Keratinocyte (primary cell): Measurements from ENCODE around the gene CALHM6.

Experiments used
- CTCF ChIP-seq, 3 experiments: IDR thresholded peaks in 1 of 3; conservative IDR thresholded peaks in 1 of 3; optimal IDR thresholded peaks in 1 of 3; 2 replicates in 2 of 3; 3 replicates in 1 of 3; pipeline versions ENCODE3 to v1.5.1; 2011; ENCODE audit warnings: low read length in 3 of 3, mild to moderate bottlenecking in 3 of 3, moderate library complexity in 2 of 3, control low read depth in 1 of 3, inconsistent platforms in 1 of 3; ENCODE audit not compliant: insufficient read depth in 2 of 3; ENCODE audit errors: extremely low read depth in 1 of 3
- EZH2 ChIP-seq: IDR thresholded peaks from one replicate; pipeline ENCODE4 v1.6.1; 2012; ENCODE audit warnings: inconsistent platforms, mild to moderate bottlenecking, low read length, moderate library complexity

- no peak for TF ChIP-seq EZH2
- no peak for TF ChIP-seq CTCF (optimal IDR thresholded peaks at IDR 0.05 in 1 of 3, IDR thresholded peaks at IDR 0.05 in 1 of 3, conservative IDR thresholded peaks at IDR 0.05 in 1 of 3; ENCODE audit: extremely low read depth in 1 of 3, insufficient read depth in 2 of 3, low read length in 3 of 3)
Measured at GRCh38 chr6:116419069-116419786, 41.9 kb upstream of the CALHM6 start.
